Activated CD4-positive, alpha-beta T cell treated with anti-CD3 and anti-CD28 coated beads, Interleukin-2, amount 50 U/mL, for 24 hours (primary cell): ENCODE data around the gene EPB41L4B.
"Not testable (repeated sequence)": the region's sequence is repeated elsewhere in the genome, so short reads cannot be mapped to it uniquely, and the experiment has no call there.

Experiments
- DNase-seq, 2 donors: peaks; one replicate each; pipeline ENCODE4 v3.0.0-alpha.2; 2020; ENCODE audit warnings: low read depth in 1 of 2, low spot score in 1 of 2

Gene EPB41L4B

DNA sequence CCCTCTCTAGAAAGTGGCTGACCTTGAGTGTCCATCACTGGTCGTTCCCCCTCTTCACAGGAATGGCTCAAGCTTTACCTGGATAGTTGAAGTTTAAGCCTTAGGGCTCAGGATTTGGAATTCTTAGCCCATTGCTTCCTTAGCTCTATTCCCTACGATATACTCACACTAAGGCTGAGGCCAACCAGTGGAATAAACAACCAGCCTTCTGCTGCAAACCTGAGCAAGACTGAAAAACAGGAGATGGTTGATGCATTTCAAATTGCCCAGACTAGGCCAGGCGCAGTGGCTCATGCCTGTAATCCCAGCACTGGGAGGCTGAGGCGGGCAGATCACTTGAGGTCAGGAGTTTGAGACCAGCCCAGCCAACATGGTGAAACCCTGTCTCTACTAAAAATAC lies 194.2 kb downstream of the EPB41L4B start:
- DNase-seq: not testable (repeated sequence)

DNA sequence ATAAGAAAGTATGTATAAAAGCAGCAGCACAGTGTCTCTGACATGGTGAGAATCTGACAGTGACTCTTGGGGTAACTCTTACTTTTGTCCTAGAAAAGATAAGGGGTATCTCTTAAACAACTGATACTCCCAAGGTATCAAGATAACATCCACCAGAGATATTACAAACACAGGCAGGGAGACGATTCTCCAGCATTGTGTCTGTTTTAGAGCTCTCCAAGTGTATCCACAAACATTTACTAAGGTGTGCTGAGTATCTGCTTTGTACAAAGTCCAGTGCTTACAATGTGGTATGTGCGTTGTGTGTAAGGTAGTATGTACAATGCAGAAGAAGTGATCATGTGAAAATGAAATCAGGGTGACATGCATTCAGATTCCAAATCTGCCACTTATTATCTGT lies 196.7 kb downstream of the EPB41L4B start:
- no peak for DNase-seq

DNA sequence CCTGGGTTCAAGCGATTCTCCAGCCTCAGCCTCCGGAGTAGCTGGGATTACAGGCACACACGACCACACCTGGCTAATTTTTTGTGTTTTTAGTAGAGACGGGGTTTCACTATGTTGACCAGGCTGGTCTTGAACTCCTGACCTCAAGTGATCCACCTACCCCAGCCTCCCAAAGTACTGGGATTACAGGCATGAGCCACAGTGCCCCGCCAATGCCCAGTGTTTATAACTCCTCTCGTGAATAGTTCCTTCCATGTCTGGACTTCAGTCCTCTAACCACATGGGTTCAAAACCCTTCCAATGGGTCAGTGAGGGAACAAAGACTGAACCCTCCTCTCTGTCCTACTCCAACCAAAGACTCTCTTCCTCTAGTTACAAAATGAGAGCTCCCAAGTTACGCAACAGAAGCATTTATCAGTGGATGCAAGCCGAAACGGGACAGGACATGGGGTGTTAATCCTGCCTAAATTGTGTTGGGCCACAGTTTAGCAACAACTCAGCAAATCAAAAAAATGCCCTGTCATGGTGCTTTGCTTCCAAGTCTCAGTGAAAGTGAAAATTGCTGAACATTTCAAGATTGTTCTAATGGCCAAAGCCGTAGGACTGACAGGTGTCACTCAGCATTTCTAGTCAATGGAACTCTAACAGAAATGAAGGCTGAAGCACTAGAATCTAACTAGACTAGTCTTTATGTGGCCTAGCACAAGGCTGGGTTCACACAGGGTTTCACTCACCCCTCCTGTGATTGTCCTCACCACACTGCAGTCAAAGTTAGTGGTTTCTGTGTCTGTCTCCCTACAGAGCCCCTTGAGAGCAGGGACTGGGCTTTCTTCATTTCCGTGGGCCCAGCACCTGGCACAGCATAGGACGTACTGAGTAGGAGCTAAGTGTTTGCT lies 197.9 kb downstream of the EPB41L4B start:
- DNase-seq: no peak
